Tibial nerve (tissue), 4 donors: ENCODE measurements around the gene PPM1F. TPM values are rescaled to one million over a fixed set of nuclear protein-coding genes. Genes with fewer than 3 reads are reported as not detected.

Source experiments
- DNase-seq, 2 donors: peaks; one replicate each; pipeline ENCODE4 v3.0.0-alpha.2; 2019; ENCODE audit warnings: low spot score in 2 of 2
- H3K27ac ChIP-seq, 4 donors: fragments of 200-600 bp; sonication (generic) in 3 of 4; one replicate each; pipeline ENCODE4 v1.5.1; 2017 to 2019; ENCODE audit warnings: mild to moderate bottlenecking in 1 of 4
- H3K27me3 ChIP-seq, 2 donors: fragments of 200-600 bp; sonication (generic) in 1 of 2; one replicate each; pipeline versions ENCODE4 v1.5.1 to v1.6.0; 2017 to 2019
- H3K36me3 ChIP-seq, 3 donors: fragments of 200-600 bp; sonication (generic); one replicate each; pipeline ENCODE4 v1.5.1; 2018 to 2019
- H3K4me1 ChIP-seq, 4 donors: fragments of 200-600 bp; sonication (generic) in 3 of 4; one replicate each; pipeline ENCODE4 v1.5.1; 2017 to 2019
- H3K4me3 ChIP-seq, 4 donors: fragments of 200-600 bp; sonication (generic) in 3 of 4; one replicate each; pipeline ENCODE4 v1.5.1; 2017 to 2019; ENCODE audit warnings: mild to moderate bottlenecking in 1 of 4, moderate library complexity in 1 of 4
- H3K9me3 ChIP-seq, 4 donors: fragments of 200-600 bp; sonication (generic) in 3 of 4; one replicate each; pipeline ENCODE4 v1.5.1; 2017 to 2019
- EP300 ChIP-seq, 2 donors: sonication (generic); formaldehyde crosslinking; IDR thresholded peaks; one replicate each; pipeline ENCODE4 v1.6.1; 2017; ENCODE audit warnings: antibody characterized with exemption in 2 of 2, mild to moderate bottlenecking in 1 of 2
- POLR2A ChIP-seq, 2 donors: fragments of 450-650 bp; IDR thresholded peaks; one replicate each; pipeline ENCODE4 v1.6.1; 2017; ENCODE audit warnings: antibody characterized with exemption in 2 of 2, mild to moderate bottlenecking in 2 of 2, moderate library complexity in 2 of 2
- WGBS, 2 donors: methylation state at CpG; one replicate each; pipeline ENCODE4 v1.1.5; 2018; 5-methylcytosine and 5-hydroxymethylcytosine counted together
- total RNA-seq, 4 donors: library from RNA; depleted of rRNA; stranded (reverse); fragments of >200 nt; gene quantifications; one replicate each; pipeline ENCODE4 v1.1.0, GENCODE V29; 2016
- TF ChIP-seq, protein P1 (sequence below), 5 experiments: fragments of 200-600 bp in 3 of 5; fragments of 450-650 bp in 2 of 5; sonication (generic) in 3 of 5; IDR thresholded peaks; one replicate each; pipeline ENCODE4 v1.5.1; 2016 to 2019; ENCODE audit warnings: antibody characterized with exemption in 5 of 5, mild to moderate bottlenecking in 3 of 5, moderate library complexity in 2 of 5

Gene PPM1F, protein sequence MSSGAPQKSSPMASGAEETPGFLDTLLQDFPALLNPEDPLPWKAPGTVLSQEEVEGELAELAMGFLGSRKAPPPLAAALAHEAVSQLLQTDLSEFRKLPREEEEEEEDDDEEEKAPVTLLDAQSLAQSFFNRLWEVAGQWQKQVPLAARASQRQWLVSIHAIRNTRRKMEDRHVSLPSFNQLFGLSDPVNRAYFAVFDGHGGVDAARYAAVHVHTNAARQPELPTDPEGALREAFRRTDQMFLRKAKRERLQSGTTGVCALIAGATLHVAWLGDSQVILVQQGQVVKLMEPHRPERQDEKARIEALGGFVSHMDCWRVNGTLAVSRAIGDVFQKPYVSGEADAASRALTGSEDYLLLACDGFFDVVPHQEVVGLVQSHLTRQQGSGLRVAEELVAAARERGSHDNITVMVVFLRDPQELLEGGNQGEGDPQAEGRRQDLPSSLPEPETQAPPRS
- 10 to 100 TPM; 59.4 to 78.3 (median 67.2) TPM for total RNA-seq

DNA sequence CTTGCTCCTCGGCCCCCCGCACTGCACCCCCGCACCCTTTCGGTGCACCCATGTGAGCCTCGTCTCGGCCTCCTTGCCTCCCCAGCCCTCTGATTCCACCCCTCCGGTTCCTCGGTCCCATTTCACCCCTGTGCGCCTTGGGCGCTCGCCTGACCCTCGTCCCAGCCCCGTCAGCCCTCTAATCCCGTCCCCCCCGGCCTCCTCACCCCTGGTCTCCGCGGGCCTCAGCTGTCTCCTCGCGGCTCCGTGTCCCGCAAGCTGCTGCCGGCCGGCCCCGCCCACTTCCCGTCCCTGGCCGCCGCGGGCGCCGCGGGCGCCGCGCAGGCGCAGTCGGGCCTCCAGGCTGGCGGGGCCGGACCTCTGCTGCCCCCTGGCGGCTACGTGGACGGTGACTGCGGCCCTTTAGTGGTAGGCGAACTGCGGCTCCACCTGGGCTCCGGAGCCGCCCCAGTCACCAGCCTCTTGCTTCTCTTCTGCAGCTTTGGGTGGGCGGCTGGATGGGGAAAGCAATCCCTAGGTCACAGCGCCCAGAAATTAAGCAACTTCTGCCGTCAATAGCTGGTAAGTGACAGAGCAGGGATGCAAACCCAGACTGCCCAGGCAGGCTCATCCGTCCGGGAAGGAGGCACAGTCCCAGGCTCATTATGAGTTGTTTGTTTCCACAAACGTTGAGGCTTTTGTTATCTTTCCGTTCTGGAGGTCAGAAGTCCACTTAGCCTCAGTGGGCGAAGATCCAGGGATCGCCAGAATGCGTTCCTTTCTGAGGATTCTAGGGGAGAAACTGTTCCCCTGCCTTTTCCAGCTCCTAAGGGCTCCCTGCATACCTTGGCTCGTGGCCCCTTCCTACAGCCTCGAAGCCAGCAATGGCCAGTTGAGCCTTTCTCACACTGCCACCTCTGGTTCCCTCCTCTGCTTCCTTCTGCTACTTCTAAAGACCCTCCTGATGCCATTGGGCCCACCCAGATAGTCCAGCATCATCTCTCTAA is at the start of gene PPM1F:
Gene PPM1F (minus strand): TSS at position 263 of the 986 bp plus-strand sequence. CDS start 6,800 bp downstream, outside the sequence.
- TF ChIP-seq, protein P1, sequence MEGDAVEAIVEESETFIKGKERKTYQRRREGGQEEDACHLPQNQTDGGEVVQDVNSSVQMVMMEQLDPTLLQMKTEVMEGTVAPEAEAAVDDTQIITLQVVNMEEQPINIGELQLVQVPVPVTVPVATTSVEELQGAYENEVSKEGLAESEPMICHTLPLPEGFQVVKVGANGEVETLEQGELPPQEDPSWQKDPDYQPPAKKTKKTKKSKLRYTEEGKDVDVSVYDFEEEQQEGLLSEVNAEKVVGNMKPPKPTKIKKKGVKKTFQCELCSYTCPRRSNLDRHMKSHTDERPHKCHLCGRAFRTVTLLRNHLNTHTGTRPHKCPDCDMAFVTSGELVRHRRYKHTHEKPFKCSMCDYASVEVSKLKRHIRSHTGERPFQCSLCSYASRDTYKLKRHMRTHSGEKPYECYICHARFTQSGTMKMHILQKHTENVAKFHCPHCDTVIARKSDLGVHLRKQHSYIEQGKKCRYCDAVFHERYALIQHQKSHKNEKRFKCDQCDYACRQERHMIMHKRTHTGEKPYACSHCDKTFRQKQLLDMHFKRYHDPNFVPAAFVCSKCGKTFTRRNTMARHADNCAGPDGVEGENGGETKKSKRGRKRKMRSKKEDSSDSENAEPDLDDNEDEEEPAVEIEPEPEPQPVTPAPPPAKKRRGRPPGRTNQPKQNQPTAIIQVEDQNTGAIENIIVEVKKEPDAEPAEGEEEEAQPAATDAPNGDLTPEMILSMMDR (IDR thresholded peaks at IDR 0.05): peak; percentile 93 to 99 (median 99)
- TF ChIP-seq POLR2A (IDR thresholded peaks at IDR 0.05) (peak; percentile 24 to 51), EP300 (IDR thresholded peaks at IDR 0.05) (peak in 1 of 2 donors; percentile 27)
- DNase-seq: peak; percentile 72 to 73
- H3K27me3 ChIP-seq: no peaks in the 10 kb centered on the region
- H3K27ac ChIP-seq: peak within 1 kb of the TSS; percentile 32 to 96 (median 85)
- no peaks in the 10 kb centered on the region for H3K9me3 ChIP-seq
- H3K4me3 ChIP-seq: peak within 1 kb of the TSS; percentile 50 to 78 (median 64)
- 9 to 10% methylated on average over 40 to 57 of the region's 58 CpGs for WGBS, 2 donors
- H3K4me1 ChIP-seq: peaks cover 0 to 50% (median 24%) of the 10 kb centered on the region in 4 donors
- H3K36me3 ChIP-seq: peaks cover 0 to 6% (median 0%) of the 10 kb centered on the region in 3 donors

DNA sequence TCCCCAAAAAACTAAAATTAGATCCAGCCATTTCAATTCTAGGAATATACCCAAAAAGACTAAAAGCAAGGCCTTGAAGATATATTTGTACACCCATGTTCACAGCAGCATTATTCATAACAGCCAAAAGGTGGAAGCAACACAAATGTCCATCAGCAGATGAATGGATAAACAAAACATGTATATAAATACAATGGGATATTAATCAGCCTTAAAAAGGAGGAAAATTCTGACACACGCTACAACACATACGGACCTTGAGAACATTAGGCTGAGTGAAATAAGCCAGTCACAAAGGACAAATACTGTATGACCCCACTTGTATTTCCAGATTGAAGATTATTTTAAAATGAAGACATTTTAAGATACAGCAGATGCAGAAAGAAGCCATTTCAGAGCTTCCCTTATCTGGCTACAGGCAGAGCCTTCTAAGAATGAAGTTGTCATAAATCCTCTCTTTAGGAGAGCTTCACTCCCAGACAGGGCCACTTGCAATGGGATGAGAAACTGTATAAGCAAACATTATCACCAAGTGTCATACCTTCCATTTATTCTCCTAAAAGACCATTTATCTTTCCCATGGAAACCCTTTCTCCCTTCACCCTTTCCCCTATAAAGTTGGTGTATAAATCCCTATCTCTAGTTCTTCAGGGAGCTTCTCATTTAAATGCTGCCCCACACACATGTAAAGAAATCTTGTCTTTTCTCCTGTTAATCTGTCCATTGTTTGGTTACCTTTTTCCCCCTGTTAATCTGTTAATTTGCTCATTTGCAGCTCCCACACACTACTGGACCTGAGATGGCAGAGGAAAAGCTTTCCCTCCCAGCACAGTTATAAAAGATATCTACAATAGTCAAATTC is 49.2 kb upstream of the PPM1F start:
- Histone ChIP-seq H3K4me1 (no peaks in the 10 kb centered on the region), H3K9me3 (no peaks in the 10 kb centered on the region), H3K27me3 (no peaks in the 10 kb centered on the region), H3K36me3 (no peaks in the 10 kb centered on the region), H3K4me3 (no peak overlapping the region), H3K27ac (no peak overlapping the region)
- 85 to 93% methylated on average over 2 of the region's 2 CpGs for WGBS, 2 donors
- TF ChIP-seq, protein P1 (IDR thresholded peaks at IDR 0.05): no peak
- TF ChIP-seq EP300 (IDR thresholded peaks at IDR 0.05) (no peak), POLR2A (IDR thresholded peaks at IDR 0.05) (no peak)
- no peak for DNase-seq

DNA sequence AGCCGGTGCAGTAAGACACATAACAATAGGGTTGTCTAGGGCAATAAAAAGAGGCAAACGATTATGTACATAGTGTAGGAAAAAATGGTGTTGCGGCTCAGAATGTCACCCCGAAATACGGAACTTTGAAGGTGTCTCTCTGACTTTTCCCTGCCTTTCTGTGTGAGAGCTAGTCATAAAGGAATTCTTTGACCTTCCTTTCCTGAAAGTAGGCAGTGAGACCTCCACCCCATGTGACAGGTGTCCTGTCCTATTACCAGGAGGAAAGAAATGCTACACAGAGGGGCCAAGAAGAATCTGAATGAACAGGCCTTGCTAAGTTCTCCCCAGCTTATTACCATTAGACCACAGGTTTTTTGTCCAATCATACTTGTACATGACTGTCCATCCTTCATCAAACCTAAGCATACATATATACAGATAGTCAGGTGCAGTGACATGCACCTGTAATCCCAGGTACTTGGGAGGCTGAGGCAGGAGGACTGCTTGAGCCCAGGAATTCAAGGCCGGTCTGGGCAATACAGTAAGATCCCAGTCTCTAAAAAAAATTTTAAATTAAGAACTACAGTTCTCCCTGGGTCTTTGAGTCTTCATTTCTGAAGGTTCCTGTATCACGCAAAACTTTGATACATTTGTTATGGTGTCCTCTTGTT is 46.1 kb upstream of the PPM1F start:
- TF ChIP-seq POLR2A (IDR thresholded peaks at IDR 0.05): no peak
- TF ChIP-seq, protein P1 (IDR thresholded peaks at IDR 0.05): no peak
- no peak for TF ChIP-seq EP300 (IDR thresholded peaks at IDR 0.05)
- WGBS, 2 donors: 74 to 77% methylated on average over 7 of the region's 7 CpGs
- H3K9me3 ChIP-seq: no peaks in the 10 kb centered on the region

DNA sequence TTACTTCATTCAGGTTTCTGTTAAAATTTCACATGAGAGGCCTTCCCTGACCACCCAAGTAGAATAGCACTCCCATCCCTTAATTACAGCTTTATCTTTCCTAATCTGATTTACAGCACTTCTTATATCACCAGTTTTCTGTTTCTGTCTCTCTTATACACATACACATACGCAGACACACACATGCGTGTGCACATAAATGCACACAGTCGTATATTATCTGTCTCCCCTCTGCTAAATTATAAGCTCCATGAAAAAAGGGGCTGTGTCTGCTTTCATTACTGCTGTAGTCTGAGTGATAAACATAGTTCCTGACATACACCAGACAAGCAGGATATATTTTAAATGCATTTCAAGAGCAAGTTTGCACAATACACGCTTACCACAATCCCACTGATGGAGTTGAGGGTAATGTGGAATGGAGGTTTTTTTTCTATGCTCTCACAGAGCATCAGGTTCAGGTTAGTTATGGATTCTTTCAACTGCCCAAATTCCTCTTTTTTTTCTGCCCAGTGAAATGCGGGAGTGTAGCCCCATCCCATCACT is 43.6 kb upstream of the PPM1F start:
- DNase-seq: no peak
- H3K9me3 ChIP-seq: no peaks in the 10 kb centered on the region
- TF ChIP-seq, protein P1 (IDR thresholded peaks at IDR 0.05): no peak
- no peak for TF ChIP-seq POLR2A (IDR thresholded peaks at IDR 0.05)
- no peak for TF ChIP-seq EP300 (IDR thresholded peaks at IDR 0.05)
- H3K27ac ChIP-seq: no peak overlapping the region
- no peaks in the 10 kb centered on the region for H3K36me3 ChIP-seq
- H3K27me3 ChIP-seq: no peaks in the 10 kb centered on the region
- H3K4me1 ChIP-seq: no peaks in the 10 kb centered on the region
- no peak overlapping the region for H3K4me3 ChIP-seq
- WGBS, 2 donors: 80 to 81% methylated on average over 5 of the region's 5 CpGs

More for the DNA sequence above, 46.1 kb upstream of the PPM1F start:
- Histone ChIP-seq H3K4me3 (no peak overlapping the region), H3K36me3 (no peaks in the 10 kb centered on the region), H3K4me1 (no peaks in the 10 kb centered on the region), H3K27me3 (no peaks in the 10 kb centered on the region), H3K27ac (no peak overlapping the region)
- DNase-seq: no peak
